ENCODE measurements around the gene C1orf210. TPM values are rescaled to one million over a fixed set of nuclear protein-coding genes. Genes with fewer than 3 reads are reported as not detected.

The C1orf210 gene
- total and polyA plus RNA-seq, 2 of the 13 experiments (the other 11 are each of a cell fraction or from before 2014, with no cell fraction given), result 0.49 to 5.1 TPM

DNA sequence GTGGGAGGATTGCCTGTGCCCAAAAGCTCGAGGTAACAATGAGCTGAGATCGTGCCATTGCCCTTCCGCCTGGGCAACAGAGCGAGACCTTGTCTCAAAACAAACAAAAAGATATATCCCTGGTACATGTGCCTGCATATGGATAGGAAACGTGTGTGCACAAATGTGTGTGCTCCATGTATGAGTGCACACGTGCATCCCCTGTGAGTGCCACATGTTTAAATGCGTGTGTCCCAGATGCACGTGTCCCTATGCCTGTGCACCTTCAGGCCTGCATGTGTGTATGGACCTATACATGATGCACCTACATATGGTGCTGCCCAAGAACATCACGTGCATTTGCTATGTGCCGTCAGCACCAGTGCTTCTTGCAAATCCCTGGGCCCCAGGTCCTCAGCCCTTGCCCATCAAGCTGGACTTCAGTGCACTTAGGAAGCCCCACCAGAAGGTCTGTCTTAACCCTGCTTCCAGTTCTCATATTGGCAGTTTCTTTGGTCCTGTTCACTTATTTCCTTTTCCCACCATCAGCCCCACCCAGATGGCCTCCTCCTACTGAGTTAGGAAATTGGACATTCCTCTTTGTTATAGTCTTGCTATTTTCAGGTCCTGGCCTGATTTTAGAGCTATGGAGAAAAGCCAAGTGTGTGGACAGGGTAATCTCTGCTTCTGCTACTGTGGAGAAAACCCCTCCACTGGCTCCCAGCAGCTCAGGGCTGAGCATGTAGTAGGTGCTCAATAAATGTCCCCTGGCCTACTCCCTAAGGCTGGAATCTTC lies 30.8 kb upstream of the C1orf210 start:
- ChIA-PET CTCF (ENCODE audit: low intra/inter-chr PET ratio, low total read pairs) (no interaction called here), POLR2A (interaction anchor here (1.1 kb wide), 1 partner anchor 43 kb away, joined by 3 read pairs; the partner anchor contains the start of gene CDC20)
- Histone ChIP-seq H3K9ac (ENCODE audit: insufficient read depth, low read depth, low read length) (no peak overlapping the region), H3K4me1 (ENCODE audit: insufficient read depth, low read length) (peaks cover 33% of the 10 kb centered on the region), H3K27me3 (ENCODE audit: control insufficient read depth in 1 of 2, insufficient read depth in 2 of 2, low read length in 2 of 2) (peaks cover 7 to 36% of the 10 kb centered on the region in 2 experiments), H2AFZ (ENCODE audit: low read length) (no peak overlapping the region), H4K20me1 (ENCODE audit: insufficient read depth, low read length) (no peaks in the 10 kb centered on the region), H3K9me3 (ENCODE audit: low read length) (no peaks in the 10 kb centered on the region), H3K79me2 (ENCODE audit: insufficient read depth, low read length) (no peaks in the 10 kb centered on the region), H3K4me2 (ENCODE audit: low read depth, low read length) (no peak overlapping the region), H3K36me3 (replicated peaks in 1 of 2; ENCODE audit: control insufficient read depth in 1 of 2, insufficient read depth in 2 of 2, low read length in 2 of 2) (no peaks in the 10 kb centered on the region), H3K4me3 (replicated peaks in 1 of 3; ENCODE audit: insufficient read depth in 1 of 3, low read depth in 2 of 3, low read length in 3 of 3) (no peak overlapping the region), H3K27ac (ENCODE audit: extremely low read length, insufficient read depth, low read length) (no peak overlapping the region)
- WGBS (ENCODE audit: low lambda C conversion rate), result 41% methylated on average over 7 of the region's 10 CpGs
- no peak for DNase-seq (ENCODE audit: low spot score)
- intact Hi-C loops (cut with micrococcal nuclease; ENCODE audit: unreplicated experiment), result no loop called here
- no peak for FAIRE-seq
- TF ChIP-seq, protein P1, sequence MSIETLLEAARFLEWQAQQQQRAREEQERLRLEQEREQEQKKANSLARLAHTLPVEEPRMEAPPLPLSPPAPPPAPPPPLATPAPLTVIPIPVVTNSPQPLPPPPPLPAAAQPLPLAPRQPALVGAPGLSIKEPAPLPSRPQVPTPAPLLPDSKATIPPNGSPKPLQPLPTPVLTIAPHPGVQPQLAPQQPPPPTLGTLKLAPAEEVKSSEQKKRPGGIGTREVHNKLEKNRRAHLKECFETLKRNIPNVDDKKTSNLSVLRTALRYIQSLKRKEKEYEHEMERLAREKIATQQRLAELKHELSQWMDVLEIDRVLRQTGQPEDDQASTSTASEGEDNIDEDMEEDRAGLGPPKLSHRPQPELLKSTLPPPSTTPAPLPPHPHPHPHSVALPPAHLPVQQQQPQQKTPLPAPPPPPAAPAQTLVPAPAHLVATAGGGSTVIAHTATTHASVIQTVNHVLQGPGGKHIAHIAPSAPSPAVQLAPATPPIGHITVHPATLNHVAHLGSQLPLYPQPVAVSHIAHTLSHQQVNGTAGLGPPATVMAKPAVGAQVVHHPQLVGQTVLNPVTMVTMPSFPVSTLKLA (IDR thresholded peaks at IDR 0.05), result peak; percentile 93
- no peak for TF ChIP-seq TEAD3 (CRISPR knock-in tag; optimal IDR thresholded peaks at IDR 0.05; ENCODE audit: borderline replicate concordance)
- in situ Hi-C loops (cut with HindIII; ENCODE audit: extremely low pct_ligation_motif_present, low pct_unique_long_range_greater_than_20kb), result no loop called here
- BruUV-seq (replicated peaks), result no TSS peak
- no peak for ATAC-seq

DNA sequence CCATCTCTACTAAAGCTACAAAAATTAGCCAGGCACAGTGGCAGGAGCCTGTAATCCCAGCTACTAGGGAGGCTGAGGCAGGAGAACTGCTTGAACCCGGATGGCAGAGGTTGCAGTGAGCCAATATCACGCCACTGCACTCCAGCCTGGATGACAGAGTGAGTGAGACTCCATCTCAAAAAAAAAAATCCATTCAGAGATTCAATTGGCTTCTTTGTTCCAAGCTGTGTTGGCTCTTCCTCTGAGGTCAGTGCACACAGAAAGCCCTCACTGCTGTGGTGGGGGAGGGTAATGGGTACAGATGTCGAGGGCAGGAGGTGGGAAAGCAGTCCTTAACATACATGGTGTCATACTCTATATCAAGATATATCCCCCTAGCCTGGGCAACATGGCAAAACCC lies 30.1 kb upstream of the C1orf210 start:
- POLR2A ChIA-PET, result no interaction called here
- H3K27me3 ChIP-seq (ENCODE audit: control insufficient read depth in 1 of 2, insufficient read depth in 2 of 2, low read length in 2 of 2), result peaks cover 7 to 40% of the 10 kb centered on the region in 2 experiments
- no peaks in the 10 kb centered on the region for H4K20me1 ChIP-seq (ENCODE audit: insufficient read depth, low read length)
- BruUV-seq (replicated peaks), result no TSS peak
- no peak overlapping the region for H3K4me2 ChIP-seq (ENCODE audit: low read depth, low read length)
- 5% methylated on average over 3 of the region's 3 CpGs for WGBS (ENCODE audit: low lambda C conversion rate)
- CTCF ChIA-PET (ENCODE audit: low intra/inter-chr PET ratio, low total read pairs), result no interaction called here
- no peak for ATAC-seq
- H3K4me3 ChIP-seq (replicated peaks in 1 of 3; ENCODE audit: insufficient read depth in 1 of 3, low read depth in 2 of 3, low read length in 3 of 3), result no peak overlapping the region
- in situ Hi-C loops (cut with HindIII; ENCODE audit: extremely low pct_ligation_motif_present, low pct_unique_long_range_greater_than_20kb), result no loop called here
- no peak overlapping the region for H3K27ac ChIP-seq (ENCODE audit: extremely low read length, insufficient read depth, low read length)
- no peak for FAIRE-seq
- peaks cover 31% of the 10 kb centered on the region for H3K4me1 ChIP-seq (ENCODE audit: insufficient read depth, low read length)
- no peak overlapping the region for H2AFZ ChIP-seq (ENCODE audit: low read length)
- DNase-seq (ENCODE audit: low spot score), result no peak
- no peak overlapping the region for H3K9ac ChIP-seq (ENCODE audit: insufficient read depth, low read depth, low read length)
- H3K79me2 ChIP-seq (ENCODE audit: insufficient read depth, low read length), result no peaks in the 10 kb centered on the region
- intact Hi-C loops (cut with micrococcal nuclease; ENCODE audit: unreplicated experiment), result no loop called here
- TF ChIP-seq, protein P2, sequence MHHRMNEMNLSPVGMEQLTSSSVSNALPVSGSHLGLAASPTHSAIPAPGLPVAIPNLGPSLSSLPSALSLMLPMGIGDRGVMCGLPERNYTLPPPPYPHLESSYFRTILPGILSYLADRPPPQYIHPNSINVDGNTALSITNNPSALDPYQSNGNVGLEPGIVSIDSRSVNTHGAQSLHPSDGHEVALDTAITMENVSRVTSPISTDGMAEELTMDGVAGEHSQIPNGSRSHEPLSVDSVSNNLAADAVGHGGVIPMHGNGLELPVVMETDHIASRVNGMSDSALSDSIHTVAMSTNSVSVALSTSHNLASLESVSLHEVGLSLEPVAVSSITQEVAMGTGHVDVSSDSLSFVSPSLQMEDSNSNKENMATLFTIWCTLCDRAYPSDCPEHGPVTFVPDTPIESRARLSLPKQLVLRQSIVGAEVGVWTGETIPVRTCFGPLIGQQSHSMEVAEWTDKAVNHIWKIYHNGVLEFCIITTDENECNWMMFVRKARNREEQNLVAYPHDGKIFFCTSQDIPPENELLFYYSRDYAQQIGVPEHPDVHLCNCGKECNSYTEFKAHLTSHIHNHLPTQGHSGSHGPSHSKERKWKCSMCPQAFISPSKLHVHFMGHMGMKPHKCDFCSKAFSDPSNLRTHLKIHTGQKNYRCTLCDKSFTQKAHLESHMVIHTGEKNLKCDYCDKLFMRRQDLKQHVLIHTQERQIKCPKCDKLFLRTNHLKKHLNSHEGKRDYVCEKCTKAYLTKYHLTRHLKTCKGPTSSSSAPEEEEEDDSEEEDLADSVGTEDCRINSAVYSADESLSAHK (CRISPR knock-in tag; IDR thresholded peaks at IDR 0.05; ENCODE audit: borderline replicate concordance), result no peak
- TF ChIP-seq, protein P3, sequence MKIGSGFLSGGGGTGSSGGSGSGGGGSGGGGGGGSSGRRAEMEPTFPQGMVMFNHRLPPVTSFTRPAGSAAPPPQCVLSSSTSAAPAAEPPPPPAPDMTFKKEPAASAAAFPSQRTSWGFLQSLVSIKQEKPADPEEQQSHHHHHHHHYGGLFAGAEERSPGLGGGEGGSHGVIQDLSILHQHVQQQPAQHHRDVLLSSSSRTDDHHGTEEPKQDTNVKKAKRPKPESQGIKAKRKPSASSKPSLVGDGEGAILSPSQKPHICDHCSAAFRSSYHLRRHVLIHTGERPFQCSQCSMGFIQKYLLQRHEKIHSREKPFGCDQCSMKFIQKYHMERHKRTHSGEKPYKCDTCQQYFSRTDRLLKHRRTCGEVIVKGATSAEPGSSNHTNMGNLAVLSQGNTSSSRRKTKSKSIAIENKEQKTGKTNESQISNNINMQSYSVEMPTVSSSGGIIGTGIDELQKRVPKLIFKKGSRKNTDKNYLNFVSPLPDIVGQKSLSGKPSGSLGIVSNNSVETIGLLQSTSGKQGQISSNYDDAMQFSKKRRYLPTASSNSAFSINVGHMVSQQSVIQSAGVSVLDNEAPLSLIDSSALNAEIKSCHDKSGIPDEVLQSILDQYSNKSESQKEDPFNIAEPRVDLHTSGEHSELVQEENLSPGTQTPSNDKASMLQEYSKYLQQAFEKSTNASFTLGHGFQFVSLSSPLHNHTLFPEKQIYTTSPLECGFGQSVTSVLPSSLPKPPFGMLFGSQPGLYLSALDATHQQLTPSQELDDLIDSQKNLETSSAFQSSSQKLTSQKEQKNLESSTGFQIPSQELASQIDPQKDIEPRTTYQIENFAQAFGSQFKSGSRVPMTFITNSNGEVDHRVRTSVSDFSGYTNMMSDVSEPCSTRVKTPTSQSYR (CRISPR knock-in tag; IDR thresholded peaks at IDR 0.05; ENCODE audit: borderline replicate concordance), result peak; percentile 29; the same call in 1 of the 2 replicates
- H3K9me3 ChIP-seq (ENCODE audit: low read length), result no peaks in the 10 kb centered on the region
- H3K36me3 ChIP-seq (replicated peaks in 1 of 2; ENCODE audit: control insufficient read depth in 1 of 2, insufficient read depth in 2 of 2, low read length in 2 of 2), result no peaks in the 10 kb centered on the region
